Adipocyte (in vitro differentiated cells): ENCODE results near the gene PDIA5.
A peak's percentile ranks its signal among the peaks of the same experiment; 100 is the strongest.

ENCODE experiments used
- DNase-seq: peaks from one replicate; pipeline ENCODE4 v3.0.0-alpha.2; 2015; ENCODE audit warnings: low read depth
- H3K27me3 ChIP-seq: replicated peaks from 2 replicates; pipeline ENCODE4 v1.7.0; 2013; ENCODE audit warnings: mild to moderate bottlenecking, low read length, moderate library complexity; ENCODE audit not compliant: control insufficient read depth, insufficient read depth
- H3K36me3 ChIP-seq: 2 replicates; pipeline ENCODE4 v1.7.0; 2013; ENCODE audit warnings: low read length, mild to moderate bottlenecking, moderate library complexity; ENCODE audit not compliant: control insufficient read depth, insufficient read depth, severe bottlenecking
- H3K4me1 ChIP-seq: 2 replicates; pipeline ENCODE4 v1.7.0; 2013; ENCODE audit warnings: mild to moderate bottlenecking, low read length, moderate library complexity; ENCODE audit not compliant: control insufficient read depth, insufficient read depth
- H3K4me3 ChIP-seq: 2 replicates; pipeline ENCODE4 v1.7.0; 2013; ENCODE audit warnings: mild to moderate bottlenecking, low read length, moderate library complexity
- H3K9ac ChIP-seq: 2 replicates; pipeline ENCODE4 v1.7.0; 2013; ENCODE audit warnings: mild to moderate bottlenecking, low read length, moderate library complexity
- H3K9me3 ChIP-seq: 2 replicates; pipeline ENCODE4 v1.7.0; 2013; ENCODE audit warnings: mild to moderate bottlenecking, low read length, moderate library complexity; ENCODE audit not compliant: control insufficient read depth

The PDIA5 gene

GRCh38 chr3:123044981-123045763, 21.7 kb upstream of the PDIA5 start:
- no peak for DNase-seq
- Histone ChIP-seq H3K9ac (no peak overlapping the region), H3K4me3 (no peak overlapping the region), H3K9me3 (no peaks in the 10 kb centered on the region), H3K27me3 (peaks cover 13% of the 10 kb centered on the region), H3K36me3 (no peaks in the 10 kb centered on the region), H3K4me1 (no peaks in the 10 kb centered on the region)

GRCh38 chr3:123046262-123047061, 20.4 kb upstream of the PDIA5 start:
- Histone ChIP-seq H3K36me3 (no peaks in the 10 kb centered on the region), H3K4me1 (no peaks in the 10 kb centered on the region), H3K9me3 (no peaks in the 10 kb centered on the region), H3K27me3 (peaks cover 5% of the 10 kb centered on the region), H3K9ac (no peak overlapping the region), H3K4me3 (no peak overlapping the region)
- no peak for DNase-seq

- Histone ChIP-seq H3K9ac (no peak overlapping the region), H3K27me3 (peaks cover under 1% of the 10 kb centered on the region), H3K4me3 (no peak overlapping the region), H3K36me3 (no peaks in the 10 kb centered on the region), H3K9me3 (no peaks in the 10 kb centered on the region), H3K4me1 (no peaks in the 10 kb centered on the region)
- DNase-seq, result no peak
These were observed 19.8 kb upstream of the PDIA5 start for GRCh38 chr3:123047062-123047319.

- no peak overlapping the region for H3K9ac ChIP-seq
These were observed 18.2 kb upstream of the PDIA5 start for GRCh38 chr3:123048480-123049237.

GRCh38 chr3:123050666-123051065, 16.2 kb upstream of the PDIA5 start:
- Histone ChIP-seq H3K4me3 (no peak overlapping the region), H3K9ac (no peak overlapping the region), H3K27me3 (no peaks in the 10 kb centered on the region), H3K36me3 (no peaks in the 10 kb centered on the region), H3K4me1 (peaks cover 3% of the 10 kb centered on the region), H3K9me3 (no peaks in the 10 kb centered on the region)
- no peak for DNase-seq

More at GRCh38 chr3:123048480-123049237, 18.2 kb upstream of the PDIA5 start:
- Histone ChIP-seq H3K4me1 (peaks cover 3% of the 10 kb centered on the region), H3K9me3 (no peaks in the 10 kb centered on the region), H3K4me3 (no peak overlapping the region), H3K27me3 (no peaks in the 10 kb centered on the region), H3K36me3 (no peaks in the 10 kb centered on the region)
- no peak for DNase-seq

GRCh38 chr3:123053107-123053506, 13.7 kb upstream of the PDIA5 start:
- no peaks in the 10 kb centered on the region for H3K36me3 ChIP-seq
- no peak for DNase-seq
- peaks cover 3% of the 10 kb centered on the region for H3K4me1 ChIP-seq
- no peaks in the 10 kb centered on the region for H3K9me3 ChIP-seq
- no peak overlapping the region for H3K9ac ChIP-seq
- no peaks in the 10 kb centered on the region for H3K27me3 ChIP-seq
- no peak overlapping the region for H3K4me3 ChIP-seq

- H3K4me1 ChIP-seq, result peaks cover 3% of the 10 kb centered on the region
- no peak overlapping the region for H3K4me3 ChIP-seq
- H3K9me3 ChIP-seq, result no peaks in the 10 kb centered on the region
- H3K9ac ChIP-seq, result no peak overlapping the region
- H3K36me3 ChIP-seq, result no peaks in the 10 kb centered on the region
- peak; percentile 19 for DNase-seq
- no peaks in the 10 kb centered on the region for H3K27me3 ChIP-seq
These were observed 12.6 kb upstream of the PDIA5 start for GRCh38 chr3:123054109-123054778.

- Histone ChIP-seq H3K27me3 (no peaks in the 10 kb centered on the region), H3K4me3 (no peak overlapping the region), H3K4me1 (peaks cover 3% of the 10 kb centered on the region), H3K9me3 (no peaks in the 10 kb centered on the region), H3K36me3 (no peaks in the 10 kb centered on the region), H3K9ac (no peak overlapping the region)
- DNase-seq, result no peak
These were observed 11.9 kb upstream of the PDIA5 start for GRCh38 chr3:123054931-123055330.

- Histone ChIP-seq H3K36me3 (no peaks in the 10 kb centered on the region), H3K4me1 (peaks cover 3% of the 10 kb centered on the region), H3K9ac (no peak overlapping the region), H3K27me3 (no peaks in the 10 kb centered on the region), H3K4me3 (no peak overlapping the region), H3K9me3 (no peaks in the 10 kb centered on the region)
- DNase-seq, result no peak
These were observed 11.5 kb upstream of the PDIA5 start for GRCh38 chr3:123055352-123055751.

GRCh38 chr3:123058505-123058904, 8.3 kb upstream of the PDIA5 start:
- H3K27me3 ChIP-seq, result peaks cover 20% of the 10 kb centered on the region
- no peak overlapping the region for H3K9ac ChIP-seq
- no peaks in the 10 kb centered on the region for H3K36me3 ChIP-seq
- no peak overlapping the region for H3K4me3 ChIP-seq
- no peaks in the 10 kb centered on the region for H3K9me3 ChIP-seq
- peaks cover 1% of the 10 kb centered on the region for H3K4me1 ChIP-seq
- no peak for DNase-seq

- Histone ChIP-seq H3K4me1 (no peaks in the 10 kb centered on the region), H3K36me3 (no peaks in the 10 kb centered on the region), H3K4me3 (no peak overlapping the region), H3K9ac (no peak overlapping the region), H3K27me3 (peaks cover 23% of the 10 kb centered on the region), H3K9me3 (no peaks in the 10 kb centered on the region)
- no peak for DNase-seq
These were observed 6.8 kb upstream of the PDIA5 start for GRCh38 chr3:123060054-123060453.
